ENCODE measurements around the gene SSR3.

Gene SSR3

GRCh38 chr3:156522673-156523072 lies 32.2 kb downstream of the SSR3 start:
- no peak for DNase-seq (ENCODE audit: low read depth in 1 of 2, low spot score in 1 of 2)
- in situ Hi-C loops (cut with HindIII; ENCODE audit: low pct_unique_long_range_greater_than_20kb, low sequenced_read_pairs) = no loop called here
- no peak for TF ChIP-seq JUND (IDR thresholded peaks at IDR 0.05; ENCODE audit: low read depth)

- TF ChIP-seq JUND (IDR thresholded peaks at IDR 0.05; ENCODE audit: low read depth) = no peak
- in situ Hi-C loops (cut with HindIII; ENCODE audit: low pct_unique_long_range_greater_than_20kb, low sequenced_read_pairs) = no loop called here
- DNase-seq (ENCODE audit: low read depth in 1 of 2, low spot score in 1 of 2) = no peak
Measured at GRCh38 chr3:156519758-156520162, 35.2 kb downstream of the SSR3 start.

GRCh38 chr3:156518726-156519125 lies 36.2 kb downstream of the SSR3 start:
- DNase-seq (ENCODE audit: low read depth in 1 of 2, low spot score in 1 of 2) = no peak
- in situ Hi-C loops (cut with HindIII; ENCODE audit: low pct_unique_long_range_greater_than_20kb, low sequenced_read_pairs) = no loop called here
- TF ChIP-seq JUND (IDR thresholded peaks at IDR 0.05; ENCODE audit: low read depth) = no peak

GRCh38 chr3:156516961-156517360 lies 38.0 kb downstream of the SSR3 start:
- no peak for TF ChIP-seq JUND (IDR thresholded peaks at IDR 0.05; ENCODE audit: low read depth)
- no peak for DNase-seq (ENCODE audit: low read depth in 1 of 2, low spot score in 1 of 2)
- in situ Hi-C loops (cut with HindIII; ENCODE audit: low pct_unique_long_range_greater_than_20kb, low sequenced_read_pairs) = no loop called here

GRCh38 chr3:156516284-156516683 lies 38.6 kb downstream of the SSR3 start:
- in situ Hi-C loops (cut with HindIII; ENCODE audit: low pct_unique_long_range_greater_than_20kb, low sequenced_read_pairs) = no loop called here

GRCh38 chr3:156513619-156514018 lies 41.3 kb downstream of the SSR3 start:
- in situ Hi-C loops (cut with HindIII; ENCODE audit: low pct_unique_long_range_greater_than_20kb, low sequenced_read_pairs) = no loop called here
- TF ChIP-seq JUND (IDR thresholded peaks at IDR 0.05; ENCODE audit: low read depth) = no peak
- DNase-seq (ENCODE audit: low read depth in 1 of 2, low spot score in 1 of 2) = peak in 1 of 2 experiments; percentile 23

More at GRCh38 chr3:156516284-156516683, 38.6 kb downstream of the SSR3 start:
- no peak for TF ChIP-seq JUND (IDR thresholded peaks at IDR 0.05; ENCODE audit: low read depth)
- DNase-seq (ENCODE audit: low read depth in 1 of 2, low spot score in 1 of 2) = no peak

- no peak for TF ChIP-seq JUND (IDR thresholded peaks at IDR 0.05; ENCODE audit: low read depth)
- in situ Hi-C loops (cut with HindIII; ENCODE audit: low pct_unique_long_range_greater_than_20kb, low sequenced_read_pairs) = no loop called here
- no peak for DNase-seq (ENCODE audit: low read depth in 1 of 2, low spot score in 1 of 2)
Measured at GRCh38 chr3:156511987-156512677, 42.8 kb downstream of the SSR3 start.

GRCh38 chr3:156509189-156510174 lies 45.4 kb downstream of the SSR3 start:
- TF ChIP-seq JUND (IDR thresholded peaks at IDR 0.05; ENCODE audit: low read depth) = no peak
- DNase-seq (ENCODE audit: low read depth in 1 of 2, low spot score in 1 of 2) = peak; percentile 65 to 73
- in situ Hi-C loops (cut with HindIII; ENCODE audit: low pct_unique_long_range_greater_than_20kb, low sequenced_read_pairs) = no loop called here

GRCh38 chr3:156507285-156507684 lies 47.6 kb downstream of the SSR3 start:
- in situ Hi-C loops (cut with HindIII; ENCODE audit: low pct_unique_long_range_greater_than_20kb, low sequenced_read_pairs) = no loop called here

GRCh38 chr3:156498307-156498706 lies 56.6 kb downstream of the SSR3 start:
- in situ Hi-C loops (cut with HindIII; ENCODE audit: low pct_unique_long_range_greater_than_20kb, low sequenced_read_pairs) = no loop called here

More at GRCh38 chr3:156507285-156507684, 47.6 kb downstream of the SSR3 start:
- no peak for DNase-seq (ENCODE audit: low read depth in 1 of 2, low spot score in 1 of 2)
- no peak for TF ChIP-seq JUND (IDR thresholded peaks at IDR 0.05; ENCODE audit: low read depth)

GRCh38 chr3:156497326-156497725 lies 57.6 kb downstream of the SSR3 start:
- no peak for TF ChIP-seq JUND (IDR thresholded peaks at IDR 0.05; ENCODE audit: low read depth)
- in situ Hi-C loops (cut with HindIII; ENCODE audit: low pct_unique_long_range_greater_than_20kb, low sequenced_read_pairs) = no loop called here
- DNase-seq (ENCODE audit: low read depth in 1 of 2, low spot score in 1 of 2) = no peak

More at GRCh38 chr3:156498307-156498706, 56.6 kb downstream of the SSR3 start:
- no peak for DNase-seq (ENCODE audit: low read depth in 1 of 2, low spot score in 1 of 2)
- no peak for TF ChIP-seq JUND (IDR thresholded peaks at IDR 0.05; ENCODE audit: low read depth)

GRCh38 chr3:156495816-156496215 lies 59.1 kb downstream of the SSR3 start:
- in situ Hi-C loops (cut with HindIII; ENCODE audit: low pct_unique_long_range_greater_than_20kb, low sequenced_read_pairs) = no loop called here
- TF ChIP-seq JUND (IDR thresholded peaks at IDR 0.05; ENCODE audit: low read depth) = no peak
- no peak for DNase-seq (ENCODE audit: low read depth in 1 of 2, low spot score in 1 of 2)

GRCh38 chr3:156493887-156494286 lies 61.0 kb downstream of the SSR3 start:
- TF ChIP-seq JUND (IDR thresholded peaks at IDR 0.05; ENCODE audit: low read depth) = no peak
- in situ Hi-C loops (cut with HindIII; ENCODE audit: low pct_unique_long_range_greater_than_20kb, low sequenced_read_pairs) = no loop called here

More at GRCh38 chr3:156493887-156494286, 61.0 kb downstream of the SSR3 start:
- DNase-seq (ENCODE audit: low read depth in 1 of 2, low spot score in 1 of 2) = no peak

All from T47D (cell line).